GM21723 (cell line): Measurements from ENCODE around the gene MAP4K3.

Source experiments
- ATAC-seq: cut with Tn5 transposase; IDR thresholded peaks from one replicate; pipeline ENCODE4 v1.9.1; 2021; ENCODE audit warnings: mild to moderate bottlenecking, moderate library complexity; ENCODE audit not compliant: unreplicated experiment

MAP4K3 gene

DNA sequence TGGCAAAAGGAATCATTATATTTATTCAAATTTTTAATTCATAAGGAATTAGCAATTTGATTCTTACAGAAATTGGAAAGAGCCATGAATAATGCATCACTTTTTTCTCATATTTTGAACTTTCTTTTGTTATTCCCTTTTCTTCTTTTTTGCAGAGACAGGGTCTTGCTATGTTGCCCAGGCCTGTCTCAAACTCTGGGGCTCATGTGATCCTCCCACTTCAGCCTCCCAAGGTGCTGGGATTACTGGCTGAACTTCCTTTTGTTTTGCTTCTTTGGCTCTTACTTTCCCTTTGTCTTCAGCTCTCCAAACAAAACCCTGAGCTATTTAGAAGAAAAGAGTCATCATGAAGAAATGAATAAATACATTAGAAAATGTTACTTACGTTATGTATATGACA is 224.1 kb downstream of the MAP4K3 start:
- ATAC-seq: no peak

DNA sequence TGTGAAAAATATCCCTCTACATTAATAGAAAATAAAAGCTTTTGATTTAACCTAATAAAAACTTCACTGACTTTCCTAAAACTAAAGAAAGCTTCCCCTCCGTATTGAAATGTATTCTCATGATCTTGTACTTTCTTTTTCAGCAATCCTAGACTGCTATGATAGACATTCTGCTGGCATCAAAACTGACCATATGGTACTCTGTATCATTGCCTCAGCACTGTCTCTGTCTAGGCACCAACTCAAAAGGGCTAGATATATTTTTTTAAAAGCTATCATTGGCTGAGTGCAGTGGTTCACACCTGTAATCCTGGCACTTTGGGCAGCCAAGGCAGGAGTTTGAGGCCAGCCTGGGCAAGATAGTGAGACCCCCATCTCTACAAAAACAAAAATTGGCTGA is 226.2 kb downstream of the MAP4K3 start:
- ATAC-seq: no peak

GRCh38 chr2:39203382-39203781 is 233.7 kb downstream of the MAP4K3 start:
- no peak for ATAC-seq

- no peak for ATAC-seq
Measured at GRCh38 chr2:39202639-39203369, 234.3 kb downstream of the MAP4K3 start.
